ENCODE measurements around the gene PLCD3. TPM values are rescaled to one million over a fixed set of nuclear protein-coding genes. Genes with fewer than 3 reads are reported as not detected.

The PLCD3 gene
- total and polyA plus RNA-seq, 9 of the 15 experiments (the other 6 are each of a cell fraction or from before 2014, with no cell fraction given), result 0.20 to 22.6 (median 7.5) TPM

DNA sequence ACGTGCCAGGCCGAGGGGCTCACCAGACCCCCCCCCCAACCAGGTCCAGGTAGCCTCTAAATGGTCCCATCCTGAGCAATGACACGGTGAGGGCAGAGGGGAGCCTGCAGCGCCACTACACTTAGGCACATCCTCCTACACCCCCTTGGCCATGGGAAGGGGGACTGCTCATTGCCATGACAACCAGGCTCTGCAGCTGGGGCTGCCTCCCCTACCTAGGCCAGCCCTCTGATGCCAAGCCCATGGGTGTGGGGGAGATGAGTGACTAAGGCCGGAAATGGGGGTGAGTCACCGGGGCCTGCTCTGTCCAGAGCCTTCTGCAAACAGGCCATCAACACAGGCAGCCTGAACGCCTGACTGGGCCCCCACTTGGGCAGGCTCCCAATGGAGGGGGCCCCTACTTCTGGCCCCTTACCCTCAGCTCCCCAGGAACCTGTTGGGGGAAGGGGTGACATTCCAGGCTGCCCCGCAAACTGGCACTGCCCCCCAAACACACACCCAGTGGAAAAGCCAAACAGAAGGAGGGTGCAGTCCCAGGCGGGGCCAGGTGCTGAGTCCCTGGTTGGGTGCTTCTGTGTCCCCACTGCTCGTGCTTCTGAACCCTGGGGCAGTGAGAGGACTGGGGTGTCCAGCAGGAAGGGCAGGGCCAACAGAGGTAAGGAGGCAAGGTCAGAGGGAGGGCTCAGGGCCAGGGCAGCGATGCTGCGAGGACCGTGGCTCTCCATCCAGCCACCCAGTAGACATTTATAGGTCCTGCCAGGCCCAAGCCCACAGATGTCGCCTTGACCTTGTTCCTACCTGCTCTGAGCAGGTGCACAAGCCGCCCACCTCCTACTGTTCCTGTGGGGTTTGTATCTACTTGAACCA lies 8.2 kb downstream of the PLCD3 start (continued):
- TF ChIP-seq, protein P1, sequence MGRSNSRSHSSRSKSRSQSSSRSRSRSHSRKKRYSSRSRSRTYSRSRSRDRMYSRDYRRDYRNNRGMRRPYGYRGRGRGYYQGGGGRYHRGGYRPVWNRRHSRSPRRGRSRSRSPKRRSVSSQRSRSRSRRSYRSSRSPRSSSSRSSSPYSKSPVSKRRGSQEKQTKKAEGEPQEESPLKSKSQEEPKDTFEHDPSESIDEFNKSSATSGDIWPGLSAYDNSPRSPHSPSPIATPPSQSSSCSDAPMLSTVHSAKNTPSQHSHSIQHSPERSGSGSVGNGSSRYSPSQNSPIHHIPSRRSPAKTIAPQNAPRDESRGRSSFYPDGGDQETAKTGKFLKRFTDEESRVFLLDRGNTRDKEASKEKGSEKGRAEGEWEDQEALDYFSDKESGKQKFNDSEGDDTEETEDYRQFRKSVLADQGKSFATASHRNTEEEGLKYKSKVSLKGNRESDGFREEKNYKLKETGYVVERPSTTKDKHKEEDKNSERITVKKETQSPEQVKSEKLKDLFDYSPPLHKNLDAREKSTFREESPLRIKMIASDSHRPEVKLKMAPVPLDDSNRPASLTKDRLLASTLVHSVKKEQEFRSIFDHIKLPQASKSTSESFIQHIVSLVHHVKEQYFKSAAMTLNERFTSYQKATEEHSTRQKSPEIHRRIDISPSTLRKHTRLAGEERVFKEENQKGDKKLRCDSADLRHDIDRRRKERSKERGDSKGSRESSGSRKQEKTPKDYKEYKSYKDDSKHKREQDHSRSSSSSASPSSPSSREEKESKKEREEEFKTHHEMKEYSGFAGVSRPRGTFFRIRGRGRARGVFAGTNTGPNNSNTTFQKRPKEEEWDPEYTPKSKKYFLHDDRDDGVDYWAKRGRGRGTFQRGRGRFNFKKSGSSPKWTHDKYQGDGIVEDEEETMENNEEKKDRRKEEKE (IDR thresholded peaks at IDR 0.05; ENCODE audit: borderline replicate concordance in 1 of 2, control insufficient read depth in 1 of 2, low read depth in 2 of 2, low read length in 1 of 2), result no peak
- TF ChIP-seq, protein P2, sequence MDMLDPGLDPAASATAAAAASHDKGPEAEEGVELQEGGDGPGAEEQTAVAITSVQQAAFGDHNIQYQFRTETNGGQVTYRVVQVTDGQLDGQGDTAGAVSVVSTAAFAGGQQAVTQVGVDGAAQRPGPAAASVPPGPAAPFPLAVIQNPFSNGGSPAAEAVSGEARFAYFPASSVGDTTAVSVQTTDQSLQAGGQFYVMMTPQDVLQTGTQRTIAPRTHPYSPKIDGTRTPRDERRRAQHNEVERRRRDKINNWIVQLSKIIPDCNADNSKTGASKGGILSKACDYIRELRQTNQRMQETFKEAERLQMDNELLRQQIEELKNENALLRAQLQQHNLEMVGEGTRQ (CRISPR knock-in tag; IDR thresholded peaks at IDR 0.05), result no peak
- TF ChIP-seq, protein P3, sequence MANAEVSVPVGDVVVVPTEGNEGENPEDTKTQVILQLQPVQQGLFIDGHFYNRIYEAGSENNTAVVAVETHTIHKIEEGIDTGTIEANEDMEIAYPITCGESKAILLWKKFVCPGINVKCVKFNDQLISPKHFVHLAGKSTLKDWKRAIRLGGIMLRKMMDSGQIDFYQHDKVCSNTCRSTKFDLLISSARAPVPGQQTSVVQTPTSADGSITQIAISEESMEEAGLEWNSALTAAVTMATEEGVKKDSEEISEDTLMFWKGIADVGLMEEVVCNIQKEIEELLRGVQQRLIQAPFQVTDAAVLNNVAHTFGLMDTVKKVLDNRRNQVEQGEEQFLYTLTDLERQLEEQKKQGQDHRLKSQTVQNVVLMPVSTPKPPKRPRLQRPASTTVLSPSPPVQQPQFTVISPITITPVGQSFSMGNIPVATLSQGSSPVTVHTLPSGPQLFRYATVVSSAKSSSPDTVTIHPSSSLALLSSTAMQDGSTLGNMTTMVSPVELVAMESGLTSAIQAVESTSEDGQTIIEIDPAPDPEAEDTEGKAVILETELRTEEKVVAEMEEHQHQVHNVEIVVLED (CRISPR knock-in tag; IDR thresholded peaks at IDR 0.05), result no peak
- TF ChIP-seq BCOR (IDR thresholded peaks at IDR 0.05) (no peak), PCBP1 (IDR thresholded peaks at IDR 0.05; ENCODE audit: low read depth, low read length, poor library complexity, severe bottlenecking) (no peak), ARID1B (IDR thresholded peaks at IDR 0.05) (peak; percentile 92), FOSL1 (tag; conservative IDR thresholded peaks at IDR 0.05) (peak; percentile 99), HNRNPL (IDR thresholded peaks at IDR 0.05; ENCODE audit: low read depth, low read length) (no peak), TBP (optimal IDR thresholded peaks at IDR 0.05; ENCODE audit: low read depth, low read length) (no peak), IRF2 (CRISPR knock-in tag; IDR thresholded peaks at IDR 0.05) (no peak), BACH1 (tag; IDR thresholded peaks at IDR 0.05) (0 out of 2 replicates have a peak, but pooled peaks have one; percentile 43), HLTF (IDR thresholded peaks at IDR 0.05) (no peak), PHB (CRISPR knock-in tag; IDR thresholded peaks at IDR 0.05) (no peak), HDAC1 (IDR thresholded peaks at IDR 0.05) (no peak; a peak in 1 of 4 replicates)
- TF ChIP-seq, protein P4, sequence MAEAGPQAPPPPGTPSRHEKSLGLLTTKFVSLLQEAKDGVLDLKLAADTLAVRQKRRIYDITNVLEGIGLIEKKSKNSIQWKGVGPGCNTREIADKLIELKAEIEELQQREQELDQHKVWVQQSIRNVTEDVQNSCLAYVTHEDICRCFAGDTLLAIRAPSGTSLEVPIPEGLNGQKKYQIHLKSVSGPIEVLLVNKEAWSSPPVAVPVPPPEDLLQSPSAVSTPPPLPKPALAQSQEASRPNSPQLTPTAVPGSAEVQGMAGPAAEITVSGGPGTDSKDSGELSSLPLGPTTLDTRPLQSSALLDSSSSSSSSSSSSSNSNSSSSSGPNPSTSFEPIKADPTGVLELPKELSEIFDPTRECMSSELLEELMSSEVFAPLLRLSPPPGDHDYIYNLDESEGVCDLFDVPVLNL (CRISPR knock-in tag; IDR thresholded peaks at IDR 0.05; ENCODE audit: low read depth), result no peak
- TF ChIP-seq, protein P5, sequence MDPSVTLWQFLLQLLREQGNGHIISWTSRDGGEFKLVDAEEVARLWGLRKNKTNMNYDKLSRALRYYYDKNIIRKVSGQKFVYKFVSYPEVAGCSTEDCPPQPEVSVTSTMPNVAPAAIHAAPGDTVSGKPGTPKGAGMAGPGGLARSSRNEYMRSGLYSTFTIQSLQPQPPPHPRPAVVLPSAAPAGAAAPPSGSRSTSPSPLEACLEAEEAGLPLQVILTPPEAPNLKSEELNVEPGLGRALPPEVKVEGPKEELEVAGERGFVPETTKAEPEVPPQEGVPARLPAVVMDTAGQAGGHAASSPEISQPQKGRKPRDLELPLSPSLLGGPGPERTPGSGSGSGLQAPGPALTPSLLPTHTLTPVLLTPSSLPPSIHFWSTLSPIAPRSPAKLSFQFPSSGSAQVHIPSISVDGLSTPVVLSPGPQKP (CRISPR knock-in tag; IDR thresholded peaks at IDR 0.05), result no peak
- TF ChIP-seq, protein P6, sequence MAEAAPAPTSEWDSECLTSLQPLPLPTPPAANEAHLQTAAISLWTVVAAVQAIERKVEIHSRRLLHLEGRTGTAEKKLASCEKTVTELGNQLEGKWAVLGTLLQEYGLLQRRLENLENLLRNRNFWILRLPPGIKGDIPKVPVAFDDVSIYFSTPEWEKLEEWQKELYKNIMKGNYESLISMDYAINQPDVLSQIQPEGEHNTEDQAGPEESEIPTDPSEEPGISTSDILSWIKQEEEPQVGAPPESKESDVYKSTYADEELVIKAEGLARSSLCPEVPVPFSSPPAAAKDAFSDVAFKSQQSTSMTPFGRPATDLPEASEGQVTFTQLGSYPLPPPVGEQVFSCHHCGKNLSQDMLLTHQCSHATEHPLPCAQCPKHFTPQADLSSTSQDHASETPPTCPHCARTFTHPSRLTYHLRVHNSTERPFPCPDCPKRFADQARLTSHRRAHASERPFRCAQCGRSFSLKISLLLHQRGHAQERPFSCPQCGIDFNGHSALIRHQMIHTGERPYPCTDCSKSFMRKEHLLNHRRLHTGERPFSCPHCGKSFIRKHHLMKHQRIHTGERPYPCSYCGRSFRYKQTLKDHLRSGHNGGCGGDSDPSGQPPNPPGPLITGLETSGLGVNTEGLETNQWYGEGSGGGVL (CRISPR knock-in tag; IDR thresholded peaks at IDR 0.05), result no peak

All from K562 (cell line).